Spinal cord (tissue), 10 donors: ENCODE measurements around the gene CIITA. TPM values are rescaled to one million over a fixed set of nuclear protein-coding genes. Genes with fewer than 3 reads are reported as not detected.
A peak's percentile ranks its signal among the peaks of the same experiment; 100 is the strongest.

ENCODE experiments used
- DNase-seq, 6 donors: peaks; one replicate each; pipeline versions ENCODE4 v3.0.0 to v3.0.0-alpha.2; 2013 to 2015; ENCODE audit warnings: low spot score in 6 of 6, low read depth in 4 of 6
- H3K27ac ChIP-seq: one replicate; pipeline ENCODE4 v1.5.1; 2013; ENCODE audit warnings: low read depth, low read length, control low read depth
- H3K27me3 ChIP-seq: one replicate; pipeline ENCODE4 v1.6.1; 2013; ENCODE audit warnings: low read length; ENCODE audit not compliant: control insufficient read depth, insufficient read depth
- H3K36me3 ChIP-seq: one replicate; pipeline ENCODE4 v1.6.1; 2013; ENCODE audit warnings: low read length; ENCODE audit not compliant: control insufficient read depth, insufficient read depth
- H3K4me1 ChIP-seq: one replicate; pipeline ENCODE4 v1.6.1; 2013; ENCODE audit warnings: low read length; ENCODE audit not compliant: control insufficient read depth, insufficient read depth
- H3K4me3 ChIP-seq: one replicate; pipeline ENCODE4 v1.5.1; 2013; ENCODE audit warnings: low read depth, low read length, control low read depth
- H3K9me3 ChIP-seq: one replicate; pipeline ENCODE4 v1.6.1; 2013; ENCODE audit warnings: low read length; ENCODE audit not compliant: control insufficient read depth, insufficient read depth
- WGBS: methylation state at CpG from one replicate; pipeline ENCODE4 v1.1.5; 2013; ENCODE audit warnings: missing lambda C conversion rate; ENCODE audit not compliant: insufficient coverage; 5-methylcytosine and 5-hydroxymethylcytosine counted together
- polyA plus RNA-seq, 2 donors: library from polyadenylated mRNA; unstranded; fragments of 120-200 nt; gene quantifications; one replicate each; pipeline ENCODE4 v1.2.1, GENCODE V29; 2013; ENCODE audit not compliant: insufficient read length in 2 of 2
- total RNA-seq, 2 donors: library from RNA; depleted of rRNA in 1 of 2; stranded (reverse); fragments of 120-200 nt in 1 of 2; fragments of >200 nt in 1 of 2; gene quantifications; one replicate each; pipeline versions ENCODE4 v1.2.3 to v1.2.4, GENCODE V29; 2013 to 2014
- donor health status: healthy.

CIITA gene
- total and polyA plus RNA-seq, 4 donors, result 1.2 to 4.2 (median 1.7) TPM

GRCh38 chr16:10911267-10911666, 34.3 kb downstream of the CIITA start:
- Histone ChIP-seq H3K36me3 (no peaks in the 10 kb centered on the region), H3K9me3 (no peaks in the 10 kb centered on the region), H3K27me3 (no peaks in the 10 kb centered on the region), H3K4me3 (no peak overlapping the region), H3K27ac (no peak overlapping the region), H3K4me1 (peaks cover 18% of the 10 kb centered on the region)
- DNase-seq, result no peak

- no peaks in the 10 kb centered on the region for H3K36me3 ChIP-seq
- no peaks in the 10 kb centered on the region for H3K27me3 ChIP-seq
- DNase-seq, result no peak
- no peak overlapping the region for H3K27ac ChIP-seq
- H3K4me3 ChIP-seq, result no peak overlapping the region
- peaks cover 11% of the 10 kb centered on the region for H3K4me1 ChIP-seq
- no peaks in the 10 kb centered on the region for H3K9me3 ChIP-seq
- WGBS, result 50% methylated on average over 2 of the region's 3 CpGs
Measured at GRCh38 chr16:10916534-10916933, 39.5 kb downstream of the CIITA start.

- no peaks in the 10 kb centered on the region for H3K27me3 ChIP-seq
- no peak overlapping the region for H3K4me3 ChIP-seq
- peaks cover 11% of the 10 kb centered on the region for H3K4me1 ChIP-seq
- H3K27ac ChIP-seq, result no peak overlapping the region
- 45% methylated on average over 19 of the region's 21 CpGs for WGBS
- H3K36me3 ChIP-seq, result peaks cover 12% of the 10 kb centered on the region
- peak; percentile 81 to 97 (median 87) for DNase-seq
- no peaks in the 10 kb centered on the region for H3K9me3 ChIP-seq
Measured at GRCh38 chr16:10918294-10919002, 41.4 kb downstream of the CIITA start.

- no peaks in the 10 kb centered on the region for H3K27me3 ChIP-seq
- no peak for DNase-seq
- H3K4me3 ChIP-seq, result no peak overlapping the region
- H3K4me1 ChIP-seq, result peaks cover 13% of the 10 kb centered on the region
- no peaks in the 10 kb centered on the region for H3K9me3 ChIP-seq
- WGBS, result 28% methylated on average over 4 of the region's 7 CpGs
- H3K36me3 ChIP-seq, result peaks cover 16% of the 10 kb centered on the region
- H3K27ac ChIP-seq, result no peak overlapping the region
Measured at GRCh38 chr16:10919003-10919351, 42.0 kb downstream of the CIITA start.

GRCh38 chr16:10920726-10921427, 43.9 kb downstream of the CIITA start:
- peaks cover 16% of the 10 kb centered on the region for H3K4me1 ChIP-seq

GRCh38 chr16:10921536-10922327, 44.7 kb downstream of the CIITA start:
- Histone ChIP-seq H3K27ac (no peak overlapping the region), H3K9me3 (no peaks in the 10 kb centered on the region), H3K4me3 (no peak overlapping the region), H3K4me1 (peaks cover 16% of the 10 kb centered on the region), H3K27me3 (no peaks in the 10 kb centered on the region), H3K36me3 (peaks cover 40% of the 10 kb centered on the region)
- no peak for DNase-seq
- WGBS, result 70% methylated on average over 10 of the region's 10 CpGs

More at GRCh38 chr16:10920726-10921427, 43.9 kb downstream of the CIITA start:
- Histone ChIP-seq H3K27me3 (no peaks in the 10 kb centered on the region), H3K9me3 (no peaks in the 10 kb centered on the region), H3K4me3 (no peak overlapping the region), H3K36me3 (peaks cover 33% of the 10 kb centered on the region), H3K27ac (no peak overlapping the region)
- no peak for DNase-seq
- WGBS, result 90% methylated on average over 11 of the region's 15 CpGs

- Histone ChIP-seq H3K9me3 (no peaks in the 10 kb centered on the region), H3K36me3 (peaks cover 41% of the 10 kb centered on the region), H3K4me3 (no peak overlapping the region), H3K27ac (no peak overlapping the region), H3K4me1 (peaks cover 16% of the 10 kb centered on the region), H3K27me3 (no peaks in the 10 kb centered on the region)
- DNase-seq, result no peak
- WGBS, result 63% methylated on average over 8 of the region's 14 CpGs
Measured at GRCh38 chr16:10922328-10923145, 45.5 kb downstream of the CIITA start.

- 86% methylated on average over 5 of the region's 10 CpGs for WGBS
- Histone ChIP-seq H3K4me1 (peaks cover 14% of the 10 kb centered on the region), H3K9me3 (no peaks in the 10 kb centered on the region), H3K36me3 (peaks cover 48% of the 10 kb centered on the region), H3K27ac (no peak overlapping the region), H3K4me3 (no peak overlapping the region), H3K27me3 (no peaks in the 10 kb centered on the region)
- no peak for DNase-seq
Measured at GRCh38 chr16:10923146-10923649, 46.2 kb downstream of the CIITA start.

- H3K9me3 ChIP-seq, result no peaks in the 10 kb centered on the region
- DNase-seq, result no peak
Measured at GRCh38 chr16:10923650-10924214, 46.7 kb downstream of the CIITA start.

More at GRCh38 chr16:10923650-10924214, 46.7 kb downstream of the CIITA start:
- no peak overlapping the region for H3K27ac ChIP-seq
- WGBS, result 80% methylated on average over 12 of the region's 14 CpGs
- H3K36me3 ChIP-seq, result peaks cover 53% of the 10 kb centered on the region
- peaks cover 8% of the 10 kb centered on the region for H3K4me1 ChIP-seq
- H3K4me3 ChIP-seq, result no peak overlapping the region
- H3K27me3 ChIP-seq, result no peaks in the 10 kb centered on the region
